ENCODE results near the gene SCRN1.
"Not testable (repeated sequence)": the region's sequence is repeated elsewhere in the genome, so short reads cannot be mapped to it uniquely, and the experiment has no call there.

The SCRN1 gene

DNA sequence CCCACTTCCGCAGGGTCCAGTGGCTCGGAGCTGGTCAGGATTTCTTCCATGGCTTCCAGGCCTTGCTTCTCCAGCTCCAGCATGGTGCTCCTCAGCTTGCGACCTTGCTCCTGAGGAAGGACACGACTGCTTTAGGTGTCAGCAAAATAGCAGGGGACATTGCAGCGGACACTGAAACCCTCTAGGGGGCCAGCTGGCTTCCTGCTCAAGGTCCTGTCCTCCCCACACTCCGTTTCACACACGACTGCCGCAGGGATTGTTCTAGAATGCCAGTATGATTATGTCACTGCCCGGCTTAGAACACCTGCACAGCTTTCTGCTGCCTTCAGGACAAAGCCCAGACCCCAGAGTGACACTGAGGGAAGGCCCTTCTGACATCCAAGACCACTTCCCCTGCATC is 65.6 kb downstream of the SCRN1 start:
- no peak for DNase-seq

DNA sequence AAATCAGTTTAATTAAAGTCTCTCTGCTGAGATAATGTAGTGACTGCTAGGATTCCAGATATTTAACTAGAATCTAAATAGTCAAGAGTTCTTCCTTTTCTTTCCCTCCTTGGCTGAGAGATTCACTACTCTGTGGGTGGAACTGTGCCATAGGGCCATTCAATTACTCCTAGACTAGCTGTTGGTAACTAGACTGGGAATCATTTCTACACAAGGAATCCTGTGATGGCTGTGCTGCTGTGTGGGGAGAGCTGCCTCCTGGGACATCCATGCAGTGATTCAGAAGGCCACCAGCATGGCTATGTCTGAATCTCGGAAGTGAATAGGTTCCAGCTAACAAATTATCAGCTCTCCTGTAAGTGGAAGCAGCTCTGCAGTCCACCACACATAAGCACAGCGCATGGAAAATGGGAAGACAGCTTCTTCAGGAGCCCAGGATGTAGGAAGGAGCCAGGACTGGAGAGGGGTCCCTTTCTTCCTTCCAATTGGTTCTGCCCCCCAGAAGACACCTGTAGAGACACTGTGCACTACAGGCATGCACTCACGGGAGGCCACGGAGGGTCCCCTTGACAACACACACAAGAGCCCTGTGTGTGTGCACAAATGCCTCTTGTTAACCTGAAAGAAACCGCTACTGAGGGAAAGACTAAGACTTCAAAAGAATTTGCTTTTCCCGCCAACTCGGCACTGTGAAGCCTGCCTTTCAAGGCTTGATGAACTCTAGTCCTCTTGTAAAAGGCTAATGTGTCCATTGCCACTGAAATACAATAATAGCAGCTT is 66.5 kb downstream of the SCRN1 start:
- no peak for DNase-seq

DNA sequence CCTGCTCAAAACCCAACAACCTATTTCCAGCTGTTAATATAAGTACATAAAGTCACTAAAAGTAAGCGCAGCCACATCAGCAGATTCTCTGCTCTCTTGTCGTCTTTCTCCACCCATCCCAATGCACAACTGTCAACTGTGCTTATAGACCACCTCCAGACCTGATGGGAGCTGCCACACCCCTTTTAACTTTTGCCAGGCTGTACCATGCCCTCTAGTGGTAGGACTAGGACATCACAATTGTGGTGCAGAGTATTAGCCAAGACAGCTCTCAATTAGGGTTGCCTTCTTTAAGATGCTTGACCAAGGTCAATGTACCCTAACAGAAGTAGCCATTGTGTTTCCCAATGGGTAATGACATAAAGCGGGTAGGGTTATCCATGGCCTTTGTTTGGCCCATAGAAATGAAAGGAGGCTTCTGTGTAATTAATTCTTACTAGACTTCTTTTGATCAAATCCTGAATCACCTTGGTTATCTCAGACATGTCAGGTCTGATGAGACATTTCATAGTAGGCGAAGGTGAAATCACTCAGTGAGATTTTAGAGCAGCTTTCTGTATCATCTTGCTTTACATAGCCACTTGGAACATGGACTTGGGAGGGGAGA is 68.1 kb downstream of the SCRN1 start:
- DNase-seq = peak; percentile 65 to 70

DNA sequence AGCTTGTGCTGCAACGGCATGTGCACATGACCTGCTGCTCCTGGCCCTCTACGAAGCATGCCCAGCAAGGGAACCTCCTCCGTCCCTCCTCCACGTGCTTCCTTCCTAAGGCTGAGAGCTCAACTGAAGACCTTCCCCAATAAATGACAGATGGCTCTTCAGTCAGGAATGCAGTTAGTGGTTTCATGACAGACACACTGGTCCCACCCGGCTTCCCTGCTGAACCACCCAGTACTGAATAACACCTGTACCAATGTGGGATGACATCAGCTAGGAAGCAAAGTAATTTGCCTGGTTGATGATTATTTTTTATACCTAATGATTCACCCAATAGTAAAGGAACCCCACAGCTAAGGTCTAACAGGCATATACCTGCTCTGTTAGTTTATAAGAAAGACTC is 69.1 kb downstream of the SCRN1 start:
- DNase-seq = no peak

DNA sequence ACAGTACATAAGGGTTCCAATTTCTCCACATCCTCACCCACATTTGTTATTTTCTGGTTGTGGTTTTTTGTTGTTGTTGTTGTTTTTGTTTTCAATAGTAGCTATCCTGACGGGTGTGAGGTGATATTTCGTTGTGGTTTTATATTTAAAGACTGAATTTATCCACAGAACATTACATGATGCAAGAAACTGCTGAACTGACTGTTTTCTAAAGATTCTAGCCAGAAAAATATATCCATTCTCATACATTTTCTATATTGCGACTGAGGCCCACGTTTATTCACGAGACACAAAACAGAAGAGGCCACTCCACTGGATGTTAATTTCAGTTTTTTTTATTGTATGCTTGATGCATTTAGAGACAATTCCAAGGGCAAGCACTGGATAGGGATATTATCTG is 69.8 kb downstream of the SCRN1 start:
- DNase-seq = no peak

DNA sequence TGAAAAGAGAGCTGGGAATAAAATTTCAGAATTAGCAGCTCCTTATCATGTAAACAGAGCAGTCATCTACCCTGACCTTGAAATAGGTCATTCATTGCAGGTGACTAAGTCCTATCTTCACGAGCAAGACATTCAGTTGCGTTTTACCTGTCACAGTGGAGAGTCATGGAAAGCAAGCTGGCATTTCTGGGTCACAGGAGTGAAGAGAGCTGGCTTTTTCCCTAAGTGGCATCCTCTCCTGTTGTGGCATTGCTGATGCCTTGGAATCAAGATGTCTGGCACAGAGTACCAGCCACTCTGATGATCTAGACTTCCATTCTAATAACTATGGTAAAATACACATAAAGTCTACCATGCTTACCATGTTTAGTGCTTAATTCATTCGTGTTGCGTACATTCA is 70.8 kb downstream of the SCRN1 start:
- DNase-seq = no peak

DNA sequence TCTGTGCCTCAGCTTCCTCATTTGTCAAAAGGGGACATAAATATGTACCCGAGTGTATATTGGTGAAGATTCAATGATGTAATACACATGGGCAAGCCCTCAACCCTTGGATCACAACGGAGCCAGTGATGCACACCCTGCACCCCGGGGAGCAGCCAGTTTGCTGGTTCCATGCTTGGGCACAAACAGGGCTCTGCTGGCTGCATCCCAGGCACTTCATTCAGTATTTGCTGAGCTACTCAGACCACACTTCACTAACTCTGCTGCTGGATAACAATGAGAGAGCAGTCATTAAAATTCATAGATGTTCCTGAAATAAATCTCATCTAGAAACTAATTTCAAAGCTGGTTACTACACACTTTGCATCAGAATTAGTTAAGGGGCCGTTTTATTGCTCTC is 72.0 kb downstream of the SCRN1 start:
- DNase-seq = no peak

DNA sequence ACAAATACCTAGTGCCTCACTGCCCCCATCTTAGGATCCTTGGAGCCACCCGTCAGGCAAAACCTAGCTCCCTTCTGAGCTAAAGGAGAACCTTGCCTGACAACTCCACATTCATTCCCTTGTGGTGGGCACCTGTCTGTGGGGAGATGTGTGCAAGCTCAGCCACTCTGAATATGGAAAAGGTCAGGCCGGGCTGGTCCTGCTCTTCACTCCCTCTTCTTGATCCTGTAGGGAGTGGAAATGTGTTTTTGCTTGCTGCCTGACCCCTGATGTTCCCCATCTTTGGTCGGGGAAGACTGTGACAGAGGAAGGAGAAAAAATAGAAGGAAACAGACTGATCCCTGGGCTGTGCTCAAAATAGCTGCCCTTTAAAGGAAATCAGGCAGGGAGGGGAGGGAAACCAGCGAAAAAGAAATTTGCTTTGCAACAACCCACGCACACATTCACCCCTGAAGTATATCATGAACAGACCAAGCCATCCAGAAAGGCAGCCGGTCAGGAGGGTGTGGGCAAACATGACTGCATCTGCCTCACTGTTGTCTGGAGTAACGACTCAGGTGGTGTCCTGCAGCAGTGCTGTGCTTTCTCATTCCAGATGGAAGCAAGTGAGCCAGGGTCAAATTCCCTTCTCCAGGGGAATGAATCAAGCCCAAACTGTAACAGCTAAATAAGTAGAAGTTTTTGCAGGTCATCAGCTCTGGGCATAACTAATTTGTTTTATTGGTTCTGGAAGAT is 74.0 kb downstream of the SCRN1 start:
- no peak for DNase-seq

DNA sequence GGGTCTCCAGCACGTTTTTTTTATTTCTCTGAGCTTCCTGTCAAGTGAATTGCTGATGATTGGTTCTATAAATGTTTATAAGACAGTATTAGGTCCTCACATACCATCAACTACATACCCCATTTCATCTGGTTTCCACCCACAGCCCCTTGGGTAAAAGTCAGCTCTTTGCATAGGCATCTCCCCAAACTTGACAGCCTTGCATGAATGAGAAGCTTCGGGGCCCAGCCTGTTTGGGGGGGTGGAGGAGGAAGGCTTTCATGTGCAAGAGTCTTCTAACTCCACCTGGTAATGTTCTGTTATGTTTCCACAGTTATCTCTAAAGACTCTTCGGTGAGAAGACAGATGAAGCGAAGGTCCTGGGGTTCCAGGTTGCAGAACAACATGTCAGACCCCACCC is 75.4 kb downstream of the SCRN1 start:
- no peak for DNase-seq

DNA sequence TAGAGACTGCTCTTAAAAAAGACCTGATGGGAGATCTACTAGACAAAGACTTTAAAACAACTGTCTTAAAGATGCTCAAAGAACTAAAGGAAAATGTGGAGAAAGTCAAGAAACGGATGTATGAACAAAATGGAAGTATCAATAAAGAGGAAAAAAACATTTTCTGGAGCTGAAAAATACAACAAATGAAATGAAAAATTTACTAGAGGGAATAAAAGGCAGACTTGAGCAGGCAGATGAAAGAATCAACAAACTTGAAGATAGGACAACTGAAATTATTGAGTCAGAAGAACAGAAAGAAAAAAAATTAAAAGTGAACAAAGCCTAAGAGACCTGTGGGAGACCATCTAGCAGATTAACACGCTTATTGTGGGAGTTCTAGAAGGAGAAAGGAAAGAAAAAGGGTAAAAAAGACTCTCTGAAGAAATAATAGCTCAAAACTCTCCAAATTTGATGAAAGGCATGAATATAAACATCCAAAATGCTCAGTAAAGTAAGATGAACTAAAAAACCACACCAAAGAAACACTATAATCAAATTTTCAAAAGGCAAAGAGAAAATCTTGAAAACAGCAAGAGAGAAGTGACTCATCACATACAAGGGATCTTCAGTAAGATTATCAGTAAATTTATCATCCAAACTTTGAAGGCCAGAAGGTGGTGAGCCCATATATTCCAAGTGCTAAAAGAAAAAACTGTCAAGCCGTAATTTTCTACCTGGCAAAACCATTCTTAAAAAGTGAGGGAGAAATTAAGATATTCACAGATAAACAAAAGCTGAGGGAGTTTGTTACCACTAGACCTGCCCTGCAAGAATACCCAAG is 83.2 kb downstream of the SCRN1 start:
- DNase-seq = no peak

DNA sequence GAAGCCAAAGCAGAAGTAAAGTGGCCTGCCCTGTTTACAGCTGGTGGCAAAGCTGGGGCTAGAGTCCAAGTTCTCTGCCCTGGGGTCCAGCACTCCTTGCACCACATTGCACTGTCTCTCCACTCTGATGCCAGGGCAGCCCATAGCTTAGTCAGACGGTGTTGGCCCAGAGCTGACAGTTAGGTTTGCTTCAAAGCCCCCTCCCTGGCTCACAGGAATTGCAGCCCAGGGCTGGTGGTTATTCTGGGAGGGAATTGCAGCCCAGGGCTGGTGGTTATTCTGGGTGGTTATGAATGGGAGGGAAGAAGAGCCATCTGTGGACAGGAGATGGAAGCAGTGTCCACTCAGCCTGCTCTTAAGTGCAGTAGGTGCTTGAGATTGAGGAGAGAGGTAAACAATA is 88.9 kb downstream of the SCRN1 start:
- no peak for DNase-seq

DNA sequence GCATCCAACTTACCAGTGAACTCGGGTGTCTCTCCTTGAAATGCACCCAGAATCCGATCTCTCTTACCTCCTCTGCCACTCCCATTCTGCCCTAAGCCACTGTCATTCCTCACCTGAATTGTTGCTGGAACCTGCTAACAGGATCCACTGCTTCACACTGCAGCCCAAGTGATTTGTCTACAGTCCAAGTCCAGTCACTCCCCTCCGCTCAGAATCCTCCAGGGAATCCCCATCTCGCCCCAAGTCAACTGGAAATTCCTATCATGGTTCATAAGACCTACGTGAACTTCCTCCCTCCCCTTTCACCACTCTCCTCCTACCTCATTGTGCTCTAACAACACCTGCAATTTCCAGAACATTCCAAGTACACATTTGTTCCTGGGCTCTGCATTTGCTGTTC is 91.3 kb downstream of the SCRN1 start:
- no peak for DNase-seq

DNA sequence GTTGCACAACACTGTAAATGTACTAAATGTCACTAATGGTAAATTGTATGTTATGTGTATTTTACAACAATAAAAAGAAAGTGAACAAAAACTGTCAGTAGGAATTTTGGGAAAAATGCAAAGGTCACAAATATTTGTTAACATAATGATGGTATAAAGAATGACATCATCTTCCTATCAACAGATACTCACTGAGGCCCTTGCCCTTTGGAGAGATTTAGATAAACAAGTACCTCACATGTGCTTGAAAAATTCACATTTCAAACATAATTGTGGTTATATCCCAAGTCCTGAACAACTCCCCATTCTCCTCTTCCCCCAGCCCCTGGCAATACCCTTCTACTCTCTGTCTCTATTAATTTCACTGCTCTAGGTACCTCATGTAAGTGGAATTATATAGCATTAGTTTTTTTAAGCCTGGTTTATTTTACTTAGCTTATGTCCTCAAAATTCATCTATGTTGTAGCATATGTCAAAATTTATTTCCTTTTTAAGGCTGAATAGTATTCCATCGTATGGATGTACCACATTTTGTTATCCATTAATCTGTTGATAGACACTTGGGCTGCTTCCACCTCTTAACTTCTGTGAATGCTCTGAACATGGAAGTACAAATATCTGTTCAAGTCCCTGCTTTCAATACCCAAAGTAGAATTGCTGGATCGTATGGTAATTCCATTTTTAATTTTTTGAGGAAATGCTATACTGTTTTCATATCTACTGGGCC is 92.8 kb downstream of the SCRN1 start:
- DNase-seq = no peak

DNA sequence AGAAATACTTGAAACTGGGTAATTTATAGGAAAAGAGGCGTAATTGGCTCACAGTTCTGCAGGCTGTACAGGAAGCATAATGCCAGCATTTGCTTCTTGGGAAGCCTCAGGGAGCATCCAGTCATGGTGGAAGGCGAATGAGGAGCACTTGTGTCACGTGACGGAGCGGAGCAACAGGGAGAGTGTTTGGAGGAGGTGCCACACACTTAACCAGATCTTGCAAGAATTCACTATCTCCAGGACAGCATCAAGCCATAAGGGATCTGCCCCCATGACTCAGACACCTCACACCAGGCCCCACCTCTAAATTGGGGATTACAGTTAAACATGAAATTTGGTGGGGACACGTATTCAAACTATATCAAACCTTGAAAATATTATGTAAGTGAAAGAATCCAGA is 94.0 kb downstream of the SCRN1 start:
- DNase-seq = no peak

DNA sequence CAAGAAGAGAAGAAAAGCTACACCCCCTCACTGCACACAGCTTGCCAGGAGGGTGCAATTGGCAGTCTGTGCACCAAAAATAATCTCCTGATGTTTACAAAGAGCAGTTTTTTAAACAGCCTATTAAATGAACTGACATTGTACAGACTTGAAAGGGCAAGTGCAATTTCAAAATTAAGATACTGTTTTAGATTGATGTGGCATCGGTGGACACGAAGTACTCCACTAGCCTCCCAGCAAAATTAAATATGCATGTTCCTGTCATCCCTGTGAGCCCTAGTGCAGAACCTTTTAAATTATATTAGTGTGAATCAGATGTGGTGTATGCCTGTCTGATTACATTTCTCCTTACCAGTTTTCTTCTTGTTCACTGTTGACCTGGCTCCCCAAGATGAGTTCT is 95.3 kb downstream of the SCRN1 start:
- DNase-seq = no peak

DNA sequence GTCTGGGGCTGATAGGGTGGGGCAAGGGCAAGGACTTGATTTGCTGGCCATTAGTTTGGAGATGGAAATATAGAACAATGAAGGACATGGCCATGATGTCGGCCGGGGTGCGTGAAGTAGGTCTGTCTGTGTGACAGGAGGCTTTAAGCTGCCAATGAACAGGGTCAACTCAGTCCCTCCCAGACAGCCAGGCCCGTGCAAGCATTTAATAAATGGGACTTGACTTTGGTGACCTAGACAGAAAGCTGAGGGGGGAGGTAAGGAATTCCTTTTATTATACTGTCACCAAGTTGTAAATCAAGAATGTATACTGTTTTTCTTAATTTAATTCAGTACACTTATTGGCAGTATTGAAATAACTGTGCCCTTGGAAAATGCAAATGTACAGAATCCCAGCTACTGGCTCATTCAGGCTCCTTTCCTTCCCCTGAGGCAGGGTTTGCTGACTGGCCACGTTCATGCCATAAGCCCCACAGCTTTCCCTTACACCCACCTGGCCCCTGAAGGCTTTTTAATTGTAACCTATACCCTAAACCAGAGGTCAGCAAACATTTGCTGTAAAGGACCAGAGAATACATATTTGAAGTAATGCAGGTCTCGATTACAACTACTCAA is 96.1 kb downstream of the SCRN1 start:
- DNase-seq = no peak

DNA sequence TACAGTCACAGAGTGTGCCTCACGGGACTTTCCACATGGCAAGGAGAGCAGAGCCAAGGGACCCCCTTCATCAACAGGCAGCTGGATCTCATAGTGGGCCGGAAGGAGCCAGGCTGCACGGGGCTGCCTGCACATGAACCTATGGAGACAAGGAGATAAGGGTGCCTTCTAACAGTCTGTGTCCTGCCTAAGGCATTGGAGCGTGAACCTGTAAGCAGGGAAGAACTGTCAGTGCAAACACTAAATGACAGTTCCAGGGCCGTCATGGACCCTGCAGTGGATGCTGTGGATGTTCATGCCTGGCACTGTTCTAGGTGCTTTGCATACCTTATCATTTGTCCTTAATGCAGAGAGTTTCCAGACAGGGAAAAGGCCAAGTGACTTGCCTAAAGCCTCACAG is 97.4 kb downstream of the SCRN1 start:
- DNase-seq = no peak

DNA sequence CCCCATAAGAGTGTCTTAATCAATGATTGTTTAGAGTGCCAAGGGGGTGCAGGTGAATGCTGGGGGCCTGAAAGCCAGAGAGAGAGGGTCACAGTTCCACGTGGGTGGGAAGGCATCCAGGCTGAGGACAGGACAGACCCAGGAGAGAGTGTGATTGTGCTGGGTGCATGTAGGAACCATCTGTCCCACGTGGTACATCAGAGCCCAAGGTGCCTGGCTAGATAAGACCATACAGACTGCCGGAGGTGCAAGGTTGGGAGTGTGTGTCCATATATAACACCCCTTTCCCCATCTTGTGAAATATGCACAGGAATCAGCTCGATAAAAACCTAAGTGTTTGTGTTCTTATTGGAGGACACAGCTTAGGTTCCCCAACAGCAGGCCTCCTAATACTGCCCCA is 97.8 kb downstream of the SCRN1 start:
- DNase-seq = no peak

DNA sequence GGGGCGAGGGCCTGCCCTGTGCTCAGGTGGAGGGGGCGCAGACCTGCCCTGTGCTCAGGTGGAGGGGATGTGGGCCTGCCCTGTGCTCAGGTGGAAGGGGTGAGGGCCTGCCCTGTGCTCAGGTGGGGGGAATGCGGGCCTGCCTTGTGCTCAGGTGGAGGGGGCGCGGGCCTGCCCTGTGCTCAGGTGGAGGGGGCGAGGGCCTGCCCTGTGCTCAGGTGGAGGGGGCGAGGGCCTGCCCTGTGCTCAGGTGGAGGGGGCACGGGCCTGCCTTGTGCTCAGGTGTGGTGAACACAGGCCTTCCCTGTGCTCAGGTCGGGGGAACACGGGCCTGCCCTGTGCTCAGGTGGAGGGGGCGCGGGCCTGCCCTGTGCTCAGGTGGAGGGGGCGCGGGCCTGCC is 98.8 kb downstream of the SCRN1 start:
- not testable (repeated sequence) for DNase-seq

DNA sequence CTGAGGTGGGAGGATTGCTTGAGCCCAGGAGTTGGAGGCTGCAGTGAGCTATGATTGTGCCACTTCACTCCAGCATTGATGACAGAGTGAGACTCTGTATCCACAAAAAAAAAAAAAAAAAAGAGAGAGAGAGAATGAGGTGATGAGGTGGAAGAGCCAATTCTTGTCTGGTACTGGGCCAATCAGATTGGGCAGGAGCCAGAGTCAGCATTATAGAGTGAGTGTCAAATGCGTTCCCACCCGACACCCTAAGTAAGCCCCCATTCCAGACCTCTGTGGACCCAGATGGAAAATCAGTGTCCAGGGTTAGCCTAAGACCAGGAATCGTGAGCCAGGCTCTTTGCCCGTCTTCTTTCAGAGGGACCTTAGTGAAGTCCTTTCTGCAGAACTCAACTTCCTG is 99.3 kb downstream of the SCRN1 start:
- DNase-seq = no peak

DNA sequence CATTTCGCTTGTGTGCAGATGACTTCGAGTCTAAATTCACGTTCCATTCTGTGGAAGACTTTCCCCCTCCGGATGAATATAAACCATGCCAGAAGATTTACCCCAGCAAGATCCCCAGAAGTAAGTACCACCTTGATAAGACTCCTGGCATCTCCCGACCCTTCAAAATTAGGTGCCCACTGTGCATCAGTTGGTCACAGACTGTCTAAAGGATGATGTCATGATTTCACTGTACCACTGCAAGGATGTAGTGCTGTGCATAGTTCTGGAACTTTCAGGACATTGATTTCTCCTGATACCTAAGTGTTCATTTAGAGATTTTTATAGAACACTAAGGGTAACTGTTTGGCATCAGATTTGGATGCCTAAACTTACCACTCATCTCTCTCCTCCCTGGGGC is 100.3 kb downstream of the SCRN1 start:
- DNase-seq = no peak

DNA sequence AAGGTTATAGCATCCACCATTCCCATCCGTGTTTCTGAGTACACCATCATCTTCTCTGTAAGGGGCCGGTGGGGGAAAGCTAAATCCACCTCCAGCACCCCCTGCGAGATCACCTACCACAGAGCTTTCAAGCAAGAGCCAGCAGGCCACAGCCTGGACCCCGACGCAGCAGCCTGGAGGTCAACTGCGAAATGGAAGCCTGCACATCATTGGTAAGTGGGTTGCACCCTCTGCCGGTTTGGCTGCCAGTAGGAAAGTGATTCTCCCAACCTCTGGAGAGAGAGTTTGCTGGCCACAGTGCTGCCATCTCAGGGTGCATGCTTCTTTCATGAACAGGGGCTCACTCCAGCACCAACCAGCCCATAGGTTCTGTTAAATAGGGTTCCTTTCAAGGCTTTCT is 101.6 kb downstream of the SCRN1 start:
- no peak for DNase-seq
